IPS-NIHi7 (cell line): ENCODE data around the gene DCAF4.

Experiments used
- DNase-seq: peaks from one replicate; pipeline ENCODE4 v3.0.0; 2012; ENCODE audit warnings: mixed read lengths; ENCODE audit errors: extremely low spot score

The DCAF4 gene

DNA sequence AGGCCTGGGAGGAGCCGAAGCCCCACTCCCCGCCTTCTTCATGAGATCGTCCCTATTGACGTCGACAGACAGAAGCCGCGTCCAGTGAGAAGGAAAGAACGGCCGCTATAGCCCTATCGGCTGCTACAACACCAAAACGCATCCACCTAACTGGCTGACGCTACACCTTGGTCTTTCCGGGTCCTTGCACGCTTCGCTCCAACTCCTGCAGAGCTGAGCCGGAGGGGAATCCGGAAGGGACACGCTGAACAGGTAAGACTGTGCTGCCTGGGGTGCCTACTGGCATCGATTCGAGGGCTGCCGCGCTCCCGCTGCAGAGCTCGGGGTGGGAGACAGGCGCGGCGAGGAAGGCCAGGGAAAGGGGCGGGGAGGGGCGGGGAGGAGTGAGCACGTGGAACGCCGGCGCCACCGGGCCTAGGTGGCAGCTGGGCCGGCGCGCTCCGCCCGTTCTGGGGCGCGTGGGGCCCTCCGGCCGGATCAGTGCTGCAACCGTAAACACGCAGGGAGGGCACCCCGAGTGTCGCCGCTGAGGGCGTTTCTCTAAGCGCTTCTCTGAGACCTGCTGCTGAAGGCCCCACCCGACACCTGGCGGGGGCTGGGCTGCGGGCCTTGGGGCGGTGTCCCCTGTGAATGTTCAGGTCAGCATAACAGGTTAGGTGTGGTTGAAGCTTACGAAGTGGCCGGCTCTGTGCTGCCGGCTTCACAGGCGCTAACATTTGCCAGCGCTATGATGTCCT lies at the start of gene DCAF4:
Gene DCAF4, plus strand, starts transcription at position 173 of the 737 bp plus-strand sequence. CDS start 11,515 bp downstream, outside the sequence.
- peak; percentile 99 for DNase-seq

DNA sequence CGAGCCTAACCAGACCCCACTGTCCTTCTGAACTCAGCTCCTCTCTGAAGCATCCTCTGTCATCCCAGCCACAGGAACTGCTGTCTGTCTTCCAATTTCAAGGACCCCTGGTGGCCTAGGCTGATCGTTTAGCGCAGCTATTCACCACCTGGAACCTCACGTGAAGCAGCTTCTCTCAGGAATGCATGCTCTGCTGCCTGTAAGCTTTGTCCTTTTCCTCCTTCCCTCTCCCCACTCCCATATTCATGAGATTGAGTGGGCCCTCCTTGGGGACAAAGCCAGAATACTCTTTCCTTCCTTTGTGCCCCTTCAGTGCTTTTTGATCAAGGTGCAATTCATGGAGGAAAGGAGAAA lies 49.6 kb upstream of the DCAF4 start:
- DNase-seq = peak; percentile 39

GRCh38 chr14:72878746-72879145 lies 47.5 kb upstream of the DCAF4 start:
- no peak for DNase-seq

- no peak for DNase-seq
Observed at GRCh38 chr14:72879431-72879830, 46.8 kb upstream of the DCAF4 start.

DNA sequence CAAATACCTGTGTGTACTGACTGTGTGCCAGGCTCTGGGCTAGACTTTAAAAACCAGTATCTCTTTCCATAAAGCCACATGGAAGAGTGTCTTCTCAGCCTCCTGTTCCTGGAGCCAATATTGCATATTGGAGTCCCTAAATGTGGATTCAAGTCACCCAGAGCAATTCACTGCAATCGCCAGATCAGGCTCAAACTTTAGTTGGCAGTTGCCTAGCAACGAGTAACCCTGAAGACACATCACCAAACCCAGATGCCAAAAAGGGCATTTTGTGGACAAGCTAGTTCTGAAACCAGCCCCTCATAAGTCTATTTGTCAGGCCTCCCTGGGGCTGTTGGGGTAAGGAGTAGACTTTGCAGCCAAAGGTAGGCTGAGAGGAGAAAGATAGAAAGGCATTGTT lies 46.1 kb upstream of the DCAF4 start:
- no peak for DNase-seq

- DNase-seq = no peak
Observed at GRCh38 chr14:72880820-72881219, 45.4 kb upstream of the DCAF4 start.

DNA sequence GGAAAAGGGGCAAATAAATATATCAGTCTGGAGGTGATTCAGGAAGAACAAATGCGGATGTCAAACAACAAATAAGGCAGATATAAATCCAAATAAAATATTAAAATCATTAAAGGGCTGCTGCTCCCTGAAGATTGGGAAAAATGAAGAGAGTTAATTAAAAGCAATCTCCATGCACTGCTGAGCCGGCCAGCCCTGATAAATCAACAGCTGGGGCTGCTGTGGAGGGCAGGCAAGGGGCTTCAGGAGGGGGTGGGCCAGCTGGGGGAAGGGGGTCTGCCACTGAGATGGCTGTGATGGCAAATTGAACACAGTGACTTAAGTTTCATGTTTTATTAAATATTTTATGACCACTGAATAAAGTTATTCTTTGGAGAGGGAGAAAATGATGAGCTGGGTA lies 44.7 kb upstream of the DCAF4 start:
- no peak for DNase-seq

- DNase-seq = no peak
Observed at GRCh38 chr14:72882047-72882446, 44.2 kb upstream of the DCAF4 start.

GRCh38 chr14:72882463-72882862 lies 43.8 kb upstream of the DCAF4 start:
- DNase-seq = no peak

DNA sequence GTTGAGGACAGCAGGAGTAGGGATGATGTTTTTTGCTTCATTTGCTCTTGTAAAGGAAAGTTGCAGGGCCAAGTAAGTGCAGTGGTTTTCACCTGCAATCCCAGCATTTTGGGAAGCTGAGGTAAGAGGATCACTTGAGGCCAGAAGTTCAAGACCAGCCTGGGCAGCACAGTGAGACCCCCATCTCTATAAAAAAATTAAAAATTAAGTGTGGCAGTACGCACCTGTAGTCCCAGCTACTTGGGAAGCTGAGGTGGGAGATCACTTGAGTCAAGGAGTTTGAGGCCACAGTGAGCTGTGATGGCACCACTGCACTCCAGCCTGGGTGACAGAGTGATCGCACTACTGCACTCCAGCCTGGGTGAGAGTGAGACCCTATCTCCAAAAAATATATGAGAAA lies 43.2 kb upstream of the DCAF4 start:
- no peak for DNase-seq

- DNase-seq = no peak
Observed at GRCh38 chr14:72883961-72884360, 42.3 kb upstream of the DCAF4 start.

GRCh38 chr14:72884386-72884785 lies 41.9 kb upstream of the DCAF4 start:
- DNase-seq = no peak

DNA sequence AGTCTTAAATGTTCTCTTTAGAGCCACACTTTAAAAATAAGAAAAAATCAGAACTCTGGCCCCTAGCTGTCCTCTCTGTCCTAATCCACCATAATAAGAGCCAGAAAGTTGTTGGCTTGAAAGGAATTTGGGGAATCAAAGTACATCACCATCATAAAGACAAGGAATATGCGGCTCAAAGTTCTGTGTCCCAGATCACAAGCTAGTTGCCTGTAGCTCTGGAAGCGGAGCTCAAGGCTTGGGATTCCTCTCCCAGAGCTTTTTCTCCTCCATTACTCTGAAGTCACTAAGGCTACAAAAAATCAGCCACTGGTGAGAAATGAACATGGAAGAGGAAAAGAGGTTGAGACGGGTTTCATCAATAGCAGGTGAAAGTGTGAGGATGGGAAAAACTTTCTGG lies 38.8 kb upstream of the DCAF4 start:
- DNase-seq = no peak

GRCh38 chr14:72888192-72888591 lies 38.1 kb upstream of the DCAF4 start:
- DNase-seq = no peak

- no peak for DNase-seq
Observed at GRCh38 chr14:72888636-72889201, 37.5 kb upstream of the DCAF4 start.

GRCh38 chr14:72889366-72889765 lies 36.9 kb upstream of the DCAF4 start:
- no peak for DNase-seq

DNA sequence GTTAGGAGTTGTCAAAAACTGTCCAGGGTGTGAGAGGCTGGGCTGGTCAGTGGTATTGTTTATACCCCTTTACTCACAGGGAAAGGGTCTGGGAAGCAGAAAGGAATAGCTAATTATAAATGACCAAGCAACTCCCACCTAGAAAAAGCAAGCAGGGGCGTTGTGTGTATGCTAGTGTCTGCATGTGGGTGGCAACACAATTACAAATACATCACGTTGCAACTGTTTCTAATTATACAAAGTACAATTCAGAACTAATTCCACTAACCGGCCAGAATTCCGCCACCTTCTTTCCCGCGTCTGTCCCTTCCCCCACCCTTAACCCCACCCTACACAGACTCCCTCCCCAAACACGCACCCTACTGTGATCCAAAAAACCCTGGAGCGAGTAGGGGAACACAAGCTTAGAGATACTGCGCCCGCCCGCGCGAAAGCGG lies 34.6 kb upstream of the DCAF4 start:
- DNase-seq = no peak

DNA sequence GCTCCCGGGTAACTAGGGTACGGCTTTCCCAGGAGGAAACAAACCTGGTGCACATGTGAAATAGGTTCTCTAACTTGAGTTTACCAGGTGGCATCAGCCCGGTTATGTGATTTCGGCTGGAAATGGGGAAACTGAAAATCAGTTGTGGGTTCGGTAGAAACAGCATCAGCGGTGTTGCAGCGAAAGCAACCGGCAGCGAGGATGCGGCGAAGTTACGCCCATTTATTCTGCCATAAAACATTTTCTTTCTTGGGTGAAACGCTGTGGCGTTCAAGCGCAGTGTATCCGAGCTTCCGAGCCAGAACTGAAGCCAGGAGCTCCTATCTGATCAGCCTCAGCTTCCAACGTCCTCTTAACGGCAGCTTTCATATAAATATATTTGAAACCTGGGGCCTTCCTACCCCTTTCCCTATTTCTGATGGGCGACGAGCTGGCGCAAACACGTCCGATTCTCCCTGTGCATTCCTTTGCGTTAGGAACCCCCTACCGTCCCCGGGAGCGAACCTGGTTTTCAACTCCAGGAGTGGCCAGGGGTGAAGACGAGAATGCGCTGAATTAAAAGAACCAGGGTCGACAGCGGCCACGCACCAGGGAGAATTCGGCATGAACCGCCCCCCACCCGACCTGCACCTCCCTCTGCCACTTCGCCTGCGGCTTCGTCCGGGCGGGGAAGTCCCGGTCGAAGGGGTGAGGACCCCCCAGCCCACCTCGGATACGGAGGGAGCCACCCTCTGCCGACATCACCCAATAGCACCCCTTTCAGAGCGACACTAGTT lies 34.0 kb upstream of the DCAF4 start:
- no peak for DNase-seq

DNA sequence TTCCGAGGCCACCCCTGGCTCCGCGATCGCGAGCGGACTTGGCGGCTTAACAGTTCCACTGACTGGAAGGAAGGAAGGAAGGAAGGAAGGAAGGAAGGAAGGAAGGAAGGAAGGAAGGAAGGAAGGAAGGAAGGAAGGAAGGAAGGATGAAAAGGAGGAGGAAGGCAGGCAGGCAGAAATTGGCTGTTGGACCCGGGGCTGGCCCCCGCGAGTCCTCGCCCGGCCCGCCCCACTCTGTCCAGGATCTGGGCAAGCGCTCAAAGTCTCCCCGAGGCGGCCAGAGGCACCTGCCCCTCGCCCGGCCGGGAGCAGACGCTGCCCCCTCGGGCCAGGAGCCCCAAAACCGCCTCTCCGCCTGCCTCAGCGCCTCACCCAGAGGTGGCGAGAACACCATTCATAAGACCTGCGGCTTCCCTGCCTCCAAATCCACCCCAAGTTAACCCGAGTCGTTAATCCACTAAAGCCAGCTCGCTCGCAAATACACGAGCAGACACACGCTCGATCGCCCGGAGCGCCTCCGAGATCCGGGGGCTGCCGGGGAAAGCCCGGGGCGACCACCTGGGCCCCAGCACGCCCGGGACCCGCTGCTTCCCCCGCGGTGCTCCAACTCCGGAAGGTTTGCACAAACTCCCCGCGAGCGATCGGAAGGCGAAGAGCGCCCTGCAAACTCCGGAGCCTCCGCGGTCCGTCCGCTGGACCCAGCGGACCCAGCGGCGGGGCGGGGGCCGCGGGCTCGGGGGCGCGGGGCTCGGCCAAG lies 33.2 kb upstream of the DCAF4 start:
- no peak for DNase-seq

DNA sequence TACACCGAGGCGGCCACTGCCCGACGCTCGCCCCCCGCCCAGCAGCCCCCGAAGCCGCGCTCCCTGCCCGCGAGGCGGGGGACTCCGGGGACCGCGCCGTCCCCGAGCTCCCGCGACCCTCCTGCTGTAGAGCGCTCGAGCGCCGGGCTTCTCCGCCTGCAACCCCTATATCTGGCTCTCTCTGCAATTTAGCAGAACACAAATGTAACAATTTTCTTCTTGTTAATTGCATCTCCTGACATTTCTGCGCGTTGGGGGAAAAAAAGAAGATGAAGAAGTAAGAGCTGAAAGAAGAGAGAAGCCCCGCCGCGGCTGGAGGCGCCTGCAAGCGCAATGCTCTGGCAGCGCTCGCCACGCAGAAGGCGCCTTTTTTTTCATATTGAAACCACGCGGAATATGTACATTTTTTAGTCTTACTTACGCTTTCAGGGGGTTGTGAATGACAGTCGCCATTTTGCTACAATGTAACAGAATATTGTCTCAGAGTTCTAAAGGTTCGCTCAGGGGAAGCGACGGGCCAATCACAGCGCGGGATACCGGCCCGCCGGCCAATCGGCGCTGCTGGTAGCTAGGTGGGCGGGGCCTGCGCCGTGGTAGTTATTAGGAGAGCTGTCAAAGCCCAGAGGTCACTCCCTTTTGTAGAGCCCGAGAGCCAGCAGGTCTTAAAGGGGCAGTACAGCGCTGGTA lies 32.5 kb upstream of the DCAF4 start, which contains the start of gene DPF3:
Gene DPF3, minus strand, starts transcription at position 466 of the 687 bp plus-strand sequence. Its CDS starts 13 bp downstream, at position 453.
- DNase-seq = peak; percentile 97

- DNase-seq = no peak
Observed at GRCh38 chr14:72894323-72894622, 32.0 kb upstream of the DCAF4 start.
